ENCODE measurements around the gene MC3R.

Gene MC3R

DNA sequence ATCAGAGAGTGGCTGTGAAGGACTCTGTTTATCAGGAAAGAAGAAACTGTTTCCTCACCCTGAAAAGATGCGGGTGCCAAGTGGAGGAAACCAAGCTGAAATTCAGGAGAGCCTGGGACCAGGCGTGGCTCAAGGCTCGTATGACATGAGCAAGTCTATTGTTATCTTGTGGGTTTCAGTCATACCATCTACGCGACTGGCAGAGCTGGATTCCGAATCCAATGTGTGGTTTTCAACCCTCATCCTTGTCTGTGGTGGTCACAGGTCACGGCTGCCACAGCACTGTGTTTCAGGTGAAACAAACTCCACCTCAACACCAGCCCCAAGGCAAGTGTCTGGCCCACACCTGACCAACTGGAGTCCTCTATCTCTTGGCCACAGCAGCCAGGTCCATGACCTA is 9.1 kb downstream of the MC3R start:
- DNase-seq = no peak

GRCh38 chr20:56259948-56260347 is 11.4 kb downstream of the MC3R start:
- DNase-seq = no peak

- DNase-seq = no peak
Measured at GRCh38 chr20:56268536-56268935, 20.0 kb downstream of the MC3R start.

GRCh38 chr20:56271974-56272373 is 23.4 kb downstream of the MC3R start:
- DNase-seq = no peak

DNA sequence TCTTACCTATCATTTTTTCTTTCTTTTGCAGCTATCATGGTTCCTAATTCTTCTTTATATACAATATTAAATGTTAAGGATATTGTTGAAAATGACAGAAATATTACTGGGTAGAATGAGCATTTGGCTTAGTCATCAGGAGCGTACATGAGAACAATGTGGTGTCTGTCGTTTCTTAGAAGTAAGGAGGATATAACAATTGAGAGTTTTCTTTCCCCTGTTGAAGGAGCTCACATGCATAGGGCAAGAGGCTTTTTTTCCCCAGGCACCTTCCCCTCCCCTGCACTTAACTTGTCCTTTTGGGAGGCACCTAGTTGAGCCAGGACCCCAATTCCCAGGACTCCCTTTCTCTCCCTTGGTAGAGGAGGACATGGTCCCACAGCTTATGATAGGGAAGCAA is 25.0 kb downstream of the MC3R start:
- DNase-seq = no peak

- DNase-seq = no peak
Measured at GRCh38 chr20:56274156-56274555, 25.6 kb downstream of the MC3R start.

DNA sequence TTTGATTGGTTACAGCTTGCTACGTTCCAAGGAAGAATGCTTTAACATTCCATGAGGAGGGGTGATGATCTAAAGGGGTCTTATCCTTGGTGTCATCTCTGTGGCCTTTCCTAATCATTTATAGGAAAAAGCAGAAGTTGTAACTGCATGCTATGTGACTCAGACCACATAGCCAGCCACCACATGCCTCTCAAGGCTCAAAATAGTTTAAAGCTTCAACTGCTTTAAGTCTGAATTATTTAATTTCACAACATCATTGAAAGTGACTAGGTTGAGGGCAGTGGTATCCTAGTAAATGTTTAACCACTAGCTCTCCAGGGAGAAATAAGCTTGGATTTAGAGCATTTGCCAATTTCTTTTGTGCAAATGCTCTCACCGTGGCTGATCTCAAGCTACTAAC is 29.7 kb downstream of the MC3R start:
- DNase-seq = no peak

DNA sequence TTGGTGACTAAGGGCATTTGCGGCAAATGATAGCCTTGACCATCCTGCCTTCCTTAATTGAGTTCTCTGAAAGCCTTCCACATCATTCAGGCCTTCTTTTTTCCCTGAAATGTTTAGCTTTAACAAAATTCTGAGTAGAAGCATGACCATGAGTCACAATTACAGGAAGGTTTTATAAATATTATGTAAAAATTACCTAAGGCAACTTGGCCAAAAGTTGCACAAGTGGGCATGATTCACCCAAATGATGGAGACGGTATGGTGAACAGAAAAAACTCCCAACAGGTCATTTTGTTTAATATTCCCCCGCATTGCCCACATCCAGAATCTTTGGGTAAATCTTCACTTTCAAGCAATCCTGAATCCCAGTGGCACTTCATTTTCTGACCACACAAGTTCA is 37.0 kb downstream of the MC3R start:
- DNase-seq = no peak

- DNase-seq = no peak
Measured at GRCh38 chr20:56289652-56290051, 41.1 kb downstream of the MC3R start.

DNA sequence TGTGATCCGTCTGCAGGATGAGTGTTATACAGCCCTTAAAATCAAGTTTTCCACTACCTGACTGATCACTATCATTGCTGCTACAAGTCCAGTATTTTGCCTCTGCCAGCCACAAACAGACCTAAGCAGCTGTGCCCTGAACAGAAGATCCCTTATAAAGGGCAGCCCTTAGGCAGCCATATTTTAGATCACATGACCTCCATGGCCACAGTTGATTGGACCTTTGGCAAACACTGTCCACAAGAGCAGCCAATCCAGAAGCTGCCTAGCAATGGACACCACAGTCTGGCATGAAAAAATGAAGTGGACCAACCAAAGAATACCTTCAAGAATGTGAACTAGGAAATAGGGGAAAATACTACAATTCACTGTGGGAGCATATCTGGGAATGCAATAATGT is 50.8 kb downstream of the MC3R start:
- no peak for DNase-seq

Measured in GOT3 (cell line).